Endodermal cell (in vitro differentiated cells): Measurements from ENCODE around the gene ANKLE2. TPM values are rescaled to one million over a fixed set of nuclear protein-coding genes. Genes with fewer than 3 reads are reported as not detected.

Experiments
- DNase-seq: peaks from one replicate; pipeline ENCODE4 v3.0.0-alpha.2; 2017
- H3K27ac ChIP-seq: 2 replicates; pipeline ENCODE4 v1.5.1; 2013; ENCODE audit warnings: mild to moderate bottlenecking, low read depth, low read length, moderate library complexity
- H3K27me3 ChIP-seq: 2 replicates; pipeline ENCODE4 v1.6.1; 2013; ENCODE audit warnings: mild to moderate bottlenecking, low read length, moderate library complexity; ENCODE audit not compliant: insufficient read depth, control insufficient read depth, poor library complexity, severe bottlenecking
- H3K36me3 ChIP-seq: 2 replicates; pipeline ENCODE4 v1.7.0; 2013; ENCODE audit warnings: mild to moderate bottlenecking, low read length, moderate library complexity; ENCODE audit not compliant: control insufficient read depth, insufficient read depth
- H3K4me1 ChIP-seq: one replicate; pipeline ENCODE4 v1.7.0; 2013; ENCODE audit warnings: low read length; ENCODE audit not compliant: control insufficient read depth, insufficient read depth
- H3K4me3 ChIP-seq: 2 replicates; pipeline ENCODE4 v1.5.1; 2013; ENCODE audit warnings: mild to moderate bottlenecking, low read length, moderate library complexity
- H3K9ac ChIP-seq: 2 replicates; pipeline ENCODE4 v1.6.1; 2013; ENCODE audit warnings: mild to moderate bottlenecking, low read length, moderate library complexity; ENCODE audit not compliant: poor library complexity, severe bottlenecking; ENCODE audit errors: extremely low read depth
- H3K9me3 ChIP-seq: 2 replicates; pipeline ENCODE4 v1.6.1; 2013; ENCODE audit warnings: mild to moderate bottlenecking, low read length, moderate library complexity; ENCODE audit not compliant: control insufficient read depth
- H3K27ac Mint-ChIP-seq: 2 replicates; pipeline ENCODE4 v1.8.0; 2020; ENCODE audit warnings: mixed read lengths
- H3K27me3 Mint-ChIP-seq: 2 replicates; pipeline ENCODE4 v1.8.0; 2021; ENCODE audit warnings: mild to moderate bottlenecking, mixed read lengths; ENCODE audit not compliant: insufficient read depth
- H3K36me3 Mint-ChIP-seq: 2 replicates; pipeline ENCODE4 v1.8.0; 2020; ENCODE audit warnings: low read depth, mixed read lengths
- H3K4me1 Mint-ChIP-seq: 2 replicates; pipeline ENCODE4 v1.8.0; 2020; ENCODE audit warnings: mixed read lengths
- H3K4me3 Mint-ChIP-seq: 2 replicates; pipeline ENCODE4 v1.8.0; 2020; ENCODE audit warnings: mild to moderate bottlenecking, moderate library complexity, mixed read lengths
- H3K9me3 Mint-ChIP-seq: 2 replicates; pipeline ENCODE4 v1.8.0; 2020; ENCODE audit warnings: mild to moderate bottlenecking, mixed read lengths
- CTCF ChIP-seq: fragments of 200-600 bp; sonication (generic); conservative IDR thresholded peaks from 2 replicates; pipeline ENCODE4 v1.5.0; 2021; ENCODE audit warnings: antibody characterized with exemption, mild to moderate bottlenecking
- WGBS, 2 experiments: methylation state at CpG; one replicate each; pipeline versions ENCODE4 v1.1.5 to v1.1.7; 2013; ENCODE audit warnings: missing lambda C conversion rate in 2 of 2, mixed read lengths in 1 of 2; ENCODE audit not compliant: insufficient coverage in 1 of 2, insufficient read length in 1 of 2; 5-methylcytosine and 5-hydroxymethylcytosine counted together
- total RNA-seq, 2 donors: library from RNA; stranded (reverse); fragmentation: NEBNext Ultra II Directional in 1 of 2; extraction: Animal tissue kit (Norgen Biotek cat#: 25700) in 1 of 2; gene quantifications; 2 replicates in 1 of 2; 3 replicates in 1 of 2; pipeline ENCODE4 v1.2.1, GENCODE V29; 2021

Gene ANKLE2
- total RNA-seq, 2 donors from 2014 or later = 87.8 to 88.5 TPM

GRCh38 chr12:132774646-132775275, 13.1 kb upstream of the ANKLE2 start:
- Histone ChIP-seq H3K9me3 (no peaks in the 10 kb centered on the region), H3K36me3 (peaks cover 70% of the 10 kb centered on the region), H3K27ac (no peak overlapping the region), H3K4me1 (no peaks in the 10 kb centered on the region), H3K4me3 (no peak overlapping the region), H3K9ac (no peak overlapping the region), H3K27me3 (no peaks in the 10 kb centered on the region)
- H3K4me1 Mint-ChIP-seq = no peaks in the 10 kb centered on the region
- 96% methylated on average over 26 to 29 of the region's 30 CpGs for WGBS, 2 experiments
- DNase-seq = no peak
- H3K27me3 Mint-ChIP-seq = no peaks in the 10 kb centered on the region
- H3K36me3 Mint-ChIP-seq = peaks cover 50% of the 10 kb centered on the region
- no peak for TF ChIP-seq CTCF
- H3K9me3 Mint-ChIP-seq = no peaks in the 10 kb centered on the region
- H3K27ac Mint-ChIP-seq = no peak overlapping the region
- no peak overlapping the region for H3K4me3 Mint-ChIP-seq

DNA sequence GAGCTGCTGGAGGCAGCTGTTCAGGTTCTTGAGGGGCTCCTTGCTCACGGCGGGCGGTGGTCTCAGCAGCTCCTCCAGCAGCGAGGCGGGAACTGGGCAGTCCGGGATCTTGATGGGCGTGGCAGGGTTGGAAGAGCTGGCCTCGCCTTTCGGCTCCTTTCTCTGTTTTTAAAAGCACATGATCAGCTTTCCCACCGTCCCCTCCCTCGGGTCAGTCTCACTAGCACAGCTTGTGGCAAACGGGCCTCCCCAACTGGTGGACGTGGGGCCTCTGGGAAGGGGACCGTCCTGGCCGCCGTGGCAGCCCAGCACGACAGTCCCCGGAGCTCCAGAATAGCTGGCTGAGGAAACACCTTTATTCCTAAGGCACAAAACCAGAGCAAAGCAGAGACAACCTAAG, 12.5 kb upstream of the ANKLE2 start:
- peaks cover 70% of the 10 kb centered on the region for H3K36me3 ChIP-seq
- no peaks in the 10 kb centered on the region for H3K27me3 ChIP-seq
- no peak overlapping the region for H3K27ac ChIP-seq
- H3K9ac ChIP-seq = no peak overlapping the region
- H3K36me3 Mint-ChIP-seq = peaks cover 48% of the 10 kb centered on the region
- 95 to 99% methylated on average over 13 to 18 of the region's 18 CpGs for WGBS, 2 experiments
- TF ChIP-seq CTCF = no peak
- no peaks in the 10 kb centered on the region for H3K4me1 Mint-ChIP-seq
- H3K4me1 ChIP-seq = no peaks in the 10 kb centered on the region
- no peak overlapping the region for H3K27ac Mint-ChIP-seq
- no peak overlapping the region for H3K4me3 Mint-ChIP-seq
- H3K4me3 ChIP-seq = no peak overlapping the region
- H3K9me3 Mint-ChIP-seq = no peaks in the 10 kb centered on the region
- no peaks in the 10 kb centered on the region for H3K27me3 Mint-ChIP-seq
- DNase-seq = no peak
- H3K9me3 ChIP-seq = no peaks in the 10 kb centered on the region

DNA sequence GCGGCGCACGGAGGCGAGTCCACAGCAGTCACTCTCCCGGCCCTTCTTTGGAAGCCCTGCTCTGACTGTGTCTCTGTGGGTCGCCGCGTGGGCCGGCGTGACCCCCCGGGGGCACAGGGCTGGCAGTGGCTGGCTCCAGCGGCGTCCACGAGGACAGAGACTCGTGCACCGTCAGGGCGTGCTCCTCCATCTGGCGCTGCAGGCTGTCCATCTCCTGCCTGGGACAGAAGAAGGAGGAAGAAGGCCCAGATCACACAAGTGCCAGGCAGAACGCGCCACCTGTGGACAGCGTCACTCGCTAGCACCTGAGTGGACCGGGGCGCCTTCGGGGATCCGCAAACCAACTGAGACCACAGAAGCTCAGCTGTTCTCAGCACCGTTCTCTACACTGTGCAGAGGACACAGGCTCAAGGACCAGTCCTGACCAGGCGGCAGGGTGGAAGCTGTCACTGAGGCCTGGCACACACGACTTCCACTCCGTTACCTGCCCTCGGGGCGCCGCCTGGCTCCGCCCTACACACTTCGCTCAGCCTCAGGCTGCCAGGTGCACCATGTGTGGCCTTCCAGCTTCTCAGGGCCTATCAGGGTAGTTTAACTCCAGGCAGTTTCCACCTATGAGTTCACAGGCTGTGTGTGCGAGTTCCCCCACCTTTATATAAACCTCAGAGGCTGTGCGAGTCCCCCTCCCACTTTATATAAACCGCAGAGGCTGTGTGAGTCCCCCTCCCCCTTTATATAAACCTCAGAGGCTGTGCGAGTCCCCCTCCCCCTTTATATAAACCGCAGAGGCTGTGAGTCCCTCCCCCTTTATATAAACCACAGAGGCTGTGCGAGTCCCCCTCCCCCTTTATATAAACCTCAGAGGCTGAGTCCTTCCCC, 11.7 kb upstream of the ANKLE2 start:
- Histone ChIP-seq H3K27me3 (no peaks in the 10 kb centered on the region), H3K27ac (no peak overlapping the region), H3K9me3 (no peaks in the 10 kb centered on the region), H3K4me3 (no peak overlapping the region), H3K36me3 (peaks cover 76% of the 10 kb centered on the region), H3K4me1 (no peaks in the 10 kb centered on the region), H3K9ac (no peak overlapping the region)
- H3K27me3 Mint-ChIP-seq = no peaks in the 10 kb centered on the region
- peaks cover 52% of the 10 kb centered on the region for H3K36me3 Mint-ChIP-seq
- no peak overlapping the region for H3K27ac Mint-ChIP-seq
- 94 to 96% methylated on average over 35 to 41 of the region's 41 CpGs for WGBS, 2 experiments
- H3K9me3 Mint-ChIP-seq = no peaks in the 10 kb centered on the region
- H3K4me3 Mint-ChIP-seq = no peak overlapping the region
- no peak for TF ChIP-seq CTCF
- DNase-seq = no peak
- peaks cover 1% of the 10 kb centered on the region for H3K4me1 Mint-ChIP-seq
